ENCODE measurements around the gene FOXK2.
"Not testable (repeated sequence)": the region's sequence is repeated elsewhere in the genome, so short reads cannot be mapped to it uniquely, and the experiment has no call there.

FOXK2 gene

GRCh38 chr17:82534401-82534812 is 14.9 kb downstream of the FOXK2 start:
- DNase-seq, result no peak

- DNase-seq, result peak; percentile 37
Measured at GRCh38 chr17:82536512-82537201, 17.1 kb downstream of the FOXK2 start.

- DNase-seq, result not testable (repeated sequence)
Measured at GRCh38 chr17:82537228-82537627, 17.7 kb downstream of the FOXK2 start.

DNA sequence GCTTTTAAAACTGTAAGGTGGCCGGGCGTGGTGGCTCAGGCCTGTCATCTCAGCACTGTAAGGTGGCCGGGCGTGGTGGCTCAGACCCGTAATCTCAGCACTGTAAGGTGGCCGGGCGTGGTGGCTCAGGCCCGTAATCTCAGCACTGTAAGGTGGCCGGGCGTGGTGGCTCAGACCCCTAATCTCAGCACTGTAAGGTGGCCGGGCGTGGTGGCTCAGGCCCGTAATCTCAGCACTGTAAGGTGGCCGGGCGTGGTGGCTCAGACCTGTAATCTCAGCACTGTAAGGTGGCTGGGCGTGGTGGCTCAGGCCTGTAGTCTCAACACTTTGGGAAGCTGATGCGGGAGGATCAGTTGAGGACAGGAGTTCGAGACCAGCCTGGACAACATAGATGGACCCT is 19.5 kb downstream of the FOXK2 start:
- DNase-seq, result not testable (repeated sequence)

DNA sequence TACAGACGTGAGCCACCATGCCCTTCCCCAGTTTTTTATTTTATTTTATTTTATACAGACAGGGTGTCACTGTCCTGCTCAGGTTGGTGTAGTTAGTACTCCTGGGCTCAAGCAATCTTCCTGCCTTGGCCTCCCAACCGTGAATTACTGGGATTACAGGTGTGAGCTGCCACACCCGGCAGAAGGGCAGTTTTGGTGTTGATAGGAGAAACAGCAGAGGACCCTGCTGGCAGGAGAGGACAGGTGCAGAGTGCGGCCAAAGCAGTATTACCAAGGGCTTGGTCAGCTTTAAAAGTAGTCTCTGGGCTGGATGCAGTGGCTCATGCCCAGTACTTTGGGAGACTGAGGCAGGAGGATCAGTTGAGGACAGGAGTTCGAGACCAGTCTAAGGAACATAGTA is 22.9 kb downstream of the FOXK2 start:
- DNase-seq, result no peak

DNA sequence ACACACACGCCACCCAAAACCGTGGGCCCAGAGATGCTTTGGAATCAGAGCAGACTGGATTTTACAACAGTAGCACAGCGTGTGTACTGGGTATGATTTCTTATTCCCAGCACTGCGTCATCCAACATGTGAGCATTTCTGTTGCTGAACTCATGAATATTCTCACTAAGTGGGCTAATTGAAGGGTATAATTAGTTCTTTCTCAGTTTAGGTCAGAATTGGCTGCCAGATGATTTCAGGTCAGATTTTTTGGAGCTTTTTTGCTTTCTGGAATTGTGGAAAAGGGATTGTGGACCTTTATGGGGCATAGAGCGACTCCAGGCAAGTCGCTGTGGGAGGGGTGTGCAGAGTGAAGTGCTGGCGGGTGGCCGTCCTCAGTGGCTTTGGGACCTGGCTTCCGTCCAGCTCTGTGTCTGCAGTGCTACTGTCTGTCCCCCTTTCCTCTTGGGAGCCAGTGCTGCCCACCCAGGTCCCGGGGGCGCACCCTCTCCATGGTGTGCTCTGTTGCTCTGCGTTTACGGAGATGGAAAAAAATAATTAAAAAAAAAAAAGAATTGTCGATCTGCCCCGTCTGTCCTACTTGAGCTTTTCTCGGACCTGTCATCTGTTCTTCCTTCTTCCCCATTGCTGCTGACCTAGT is 25.0 kb downstream of the FOXK2 start:
- DNase-seq, result no peak

DNA sequence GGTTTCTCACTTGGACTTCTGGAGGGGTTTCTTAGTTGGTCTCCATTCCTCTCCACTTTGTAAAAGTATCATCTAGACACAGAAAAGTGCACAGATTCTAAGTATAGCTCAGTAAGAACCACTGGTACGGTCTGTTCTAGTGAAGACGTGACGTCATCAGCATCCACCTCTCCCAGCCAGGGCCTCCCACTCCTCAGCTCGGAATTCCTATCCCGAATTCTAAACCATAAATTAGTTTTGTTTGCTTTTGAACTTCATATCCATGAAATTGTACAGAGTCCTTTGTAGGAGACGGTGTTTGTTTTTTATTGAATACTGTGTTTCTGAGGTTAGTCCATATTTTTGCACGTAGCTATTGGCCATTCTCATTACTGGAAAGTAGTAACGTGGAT is 25.5 kb downstream of the FOXK2 start:
- DNase-seq, result no peak

DNA sequence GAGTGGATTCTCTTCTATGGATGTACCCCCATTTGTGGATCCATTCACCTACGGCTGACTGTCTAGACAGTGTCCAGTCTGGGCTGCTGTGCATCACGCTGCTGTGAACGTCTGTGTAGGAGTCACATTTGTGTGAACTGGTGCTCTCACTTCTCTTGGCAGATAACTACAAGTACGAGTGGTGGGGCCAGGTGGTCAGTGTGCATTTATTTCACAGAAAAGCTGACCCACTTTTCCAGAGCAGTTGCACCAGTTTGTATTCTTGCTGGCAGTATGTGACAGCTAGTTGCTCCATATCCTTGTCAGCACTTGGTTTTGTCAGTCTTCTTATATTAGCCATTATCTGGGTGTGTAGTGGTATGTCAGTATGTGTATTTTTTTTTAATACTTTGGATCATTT is 28.4 kb downstream of the FOXK2 start:
- no peak for DNase-seq

DNA sequence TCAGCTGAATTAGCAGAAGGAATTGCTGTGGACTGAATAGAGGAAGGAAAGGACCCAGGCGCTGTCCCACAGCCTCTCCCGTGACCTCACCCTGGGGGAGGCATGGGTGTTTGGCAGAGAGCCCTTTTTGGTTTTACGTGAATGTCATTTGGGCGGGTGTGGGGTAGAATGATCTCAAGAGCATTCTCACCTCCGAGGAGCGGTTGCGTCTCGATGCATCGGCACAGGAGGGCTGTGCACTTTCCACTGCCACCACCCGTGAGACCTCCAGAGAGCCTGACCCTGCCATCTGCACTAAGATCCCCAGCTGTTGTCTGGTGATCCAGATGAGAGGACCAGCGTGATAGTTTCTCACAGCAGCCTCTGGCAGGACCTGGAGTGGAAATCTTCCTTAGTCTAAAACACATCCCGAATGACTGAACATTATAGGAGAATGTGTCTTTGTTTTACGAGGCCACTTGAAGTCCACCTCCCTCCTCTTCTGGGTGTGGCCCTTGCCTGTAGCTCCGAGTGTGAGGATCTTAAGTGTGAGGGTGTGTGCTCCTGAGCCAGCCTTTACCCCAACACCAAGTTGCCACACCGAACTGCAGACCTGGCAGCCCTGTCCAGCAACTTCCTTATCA is 29.3 kb downstream of the FOXK2 start:
- DNase-seq, result no peak

DNA sequence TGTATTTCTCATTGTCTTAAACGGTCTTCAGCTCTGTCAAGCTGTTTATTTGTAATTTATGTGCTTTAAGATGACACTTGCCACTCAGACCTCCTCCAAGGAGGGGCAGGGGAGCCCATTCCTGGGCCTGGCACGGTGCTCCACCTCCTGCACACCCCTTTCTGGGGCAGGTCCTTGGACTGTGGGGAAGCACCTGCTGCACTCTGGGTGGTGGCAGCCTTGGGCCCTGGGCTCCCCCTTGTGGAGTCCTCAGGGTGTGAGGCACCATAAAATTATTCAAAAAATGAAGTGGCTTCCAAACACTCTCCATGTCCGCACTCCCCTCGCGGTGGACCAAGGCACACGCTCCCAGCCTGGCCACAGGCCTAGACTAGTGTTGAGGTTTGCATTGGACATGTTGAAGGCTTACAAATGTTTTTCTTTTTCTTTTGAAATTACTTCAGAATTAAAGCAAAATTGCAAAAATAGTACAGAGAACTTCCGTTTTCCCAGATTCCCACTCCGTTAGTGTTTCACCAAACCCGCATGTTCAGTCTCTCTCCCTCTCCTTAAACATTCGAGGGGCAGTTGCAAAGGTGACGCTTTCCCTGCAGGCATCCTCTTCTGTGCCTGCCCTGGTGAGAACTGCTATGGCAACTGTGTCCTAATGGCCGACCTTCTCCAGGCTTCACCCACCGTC is 32.4 kb downstream of the FOXK2 start:
- peak; percentile 55 for DNase-seq

DNA sequence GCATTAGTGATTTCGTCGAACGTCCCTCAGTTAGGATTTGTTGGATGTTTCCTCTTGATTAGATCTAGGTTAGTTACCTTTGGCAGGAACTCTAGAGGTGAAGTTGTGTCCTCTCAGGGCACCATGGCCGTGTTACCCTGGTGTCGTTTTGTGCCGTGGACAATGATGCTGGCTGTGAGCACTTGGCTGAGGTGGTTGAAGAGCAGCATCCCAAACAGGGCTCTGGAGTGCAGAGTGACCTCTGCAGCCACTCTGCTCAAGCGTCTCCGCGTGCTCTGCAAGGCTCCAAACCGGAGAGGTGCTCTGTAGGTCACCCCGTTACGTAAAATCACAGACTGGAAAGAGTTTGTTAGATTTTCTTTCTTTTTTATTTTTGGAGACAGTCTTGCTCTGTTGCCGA is 33.0 kb downstream of the FOXK2 start:
- no peak for DNase-seq

DNA sequence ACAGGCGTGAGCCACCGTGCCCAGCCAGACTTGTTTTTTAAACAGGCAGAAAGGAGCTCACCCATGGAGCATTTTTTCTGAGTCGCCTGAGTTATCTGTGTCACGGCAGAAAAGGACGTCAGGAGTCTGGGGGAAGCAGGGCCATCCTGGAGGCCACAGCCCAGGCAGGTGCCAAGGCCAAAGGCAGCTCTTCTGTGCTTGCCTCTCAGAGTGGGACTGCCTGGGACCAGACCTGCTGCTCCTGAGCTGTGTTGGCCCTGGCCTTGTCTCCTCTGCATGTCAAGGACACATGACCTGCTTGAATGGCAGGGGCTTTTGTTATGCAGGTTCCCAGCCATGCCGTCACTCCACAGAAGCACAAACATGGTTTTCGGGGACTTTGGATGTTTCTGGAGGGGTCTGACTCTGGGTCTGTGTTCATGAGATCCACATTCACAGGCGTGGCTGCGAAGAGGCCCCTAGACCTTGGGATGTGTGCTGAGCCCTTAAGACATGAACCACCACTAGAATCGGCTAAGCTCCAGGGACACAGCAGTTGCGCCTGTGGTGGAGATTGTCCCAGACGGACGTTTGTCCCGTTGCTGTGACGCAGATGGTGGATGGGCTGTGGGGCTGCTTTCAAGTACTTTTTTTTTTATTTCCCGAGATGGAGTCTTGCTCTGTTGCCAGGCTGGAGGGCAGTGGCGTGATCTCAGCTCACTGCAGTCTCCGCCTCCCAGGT is 33.8 kb downstream of the FOXK2 start:
- DNase-seq, result no peak

GRCh38 chr17:82557510-82557909 is 38.0 kb downstream of the FOXK2 start:
- DNase-seq, result not testable (repeated sequence)

GRCh38 chr17:82559566-82560251 is 40.2 kb downstream of the FOXK2 start:
- no peak for DNase-seq

- DNase-seq, result no peak
Measured at GRCh38 chr17:82560252-82560642, 40.7 kb downstream of the FOXK2 start.

- DNase-seq, result no peak
Measured at GRCh38 chr17:82560802-82561428, 41.4 kb downstream of the FOXK2 start.

DNA sequence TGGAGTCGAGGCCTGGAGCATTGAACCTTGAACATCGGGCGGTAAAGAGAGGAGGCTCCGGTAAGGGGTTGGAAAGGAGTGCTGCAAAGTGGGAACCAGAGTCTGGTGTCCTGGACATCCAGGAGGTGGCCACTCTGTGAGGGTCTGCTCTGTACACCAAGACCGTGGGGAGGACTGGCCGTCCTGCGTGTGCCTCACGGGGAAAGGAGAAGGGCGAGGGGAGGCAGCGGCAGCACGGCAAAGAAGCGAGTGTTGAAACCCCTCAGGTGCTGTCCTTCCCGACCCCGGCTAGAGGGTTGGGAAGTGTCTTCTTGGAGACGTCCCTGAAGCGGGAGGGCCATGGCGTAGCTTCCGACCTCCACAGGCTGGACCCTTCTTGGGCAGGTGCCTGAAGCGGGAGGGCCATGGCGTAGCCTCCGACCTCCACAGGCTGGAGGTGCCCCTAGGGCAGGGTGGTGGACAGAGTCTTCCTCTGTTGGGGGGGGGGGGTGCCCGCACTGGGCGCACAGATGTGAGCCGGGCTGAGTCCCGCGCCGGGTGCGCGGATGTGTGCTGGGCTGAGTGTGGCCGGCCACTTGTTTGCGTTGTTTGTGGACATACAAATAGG is 42.0 kb downstream of the FOXK2 start:
- no peak for DNase-seq

- DNase-seq, result not testable (repeated sequence)
Measured at GRCh38 chr17:82562718-82563220, 43.2 kb downstream of the FOXK2 start.

GRCh38 chr17:82563318-82563717 is 43.8 kb downstream of the FOXK2 start:
- no peak for DNase-seq

DNA sequence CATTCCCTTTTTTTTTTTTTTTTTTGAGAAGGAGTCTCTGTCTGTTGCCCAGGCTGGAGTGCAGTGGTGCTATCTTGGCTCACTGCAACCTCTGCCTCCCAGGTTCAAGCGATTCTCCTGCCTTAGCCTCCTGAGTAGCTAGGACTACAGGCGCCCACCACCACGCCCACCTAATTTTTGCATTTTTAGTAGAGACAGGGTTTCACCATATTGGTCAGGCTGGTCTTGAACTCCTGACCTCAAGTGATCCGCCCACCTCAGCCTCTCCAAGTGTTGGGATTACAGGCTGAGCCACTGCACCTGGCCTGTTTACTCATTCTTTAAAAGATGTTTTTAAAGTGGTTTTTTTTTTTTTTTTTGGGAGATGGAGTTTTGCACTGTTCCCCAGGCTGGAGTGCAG is 44.2 kb downstream of the FOXK2 start:
- DNase-seq, result not testable (repeated sequence)

DNA sequence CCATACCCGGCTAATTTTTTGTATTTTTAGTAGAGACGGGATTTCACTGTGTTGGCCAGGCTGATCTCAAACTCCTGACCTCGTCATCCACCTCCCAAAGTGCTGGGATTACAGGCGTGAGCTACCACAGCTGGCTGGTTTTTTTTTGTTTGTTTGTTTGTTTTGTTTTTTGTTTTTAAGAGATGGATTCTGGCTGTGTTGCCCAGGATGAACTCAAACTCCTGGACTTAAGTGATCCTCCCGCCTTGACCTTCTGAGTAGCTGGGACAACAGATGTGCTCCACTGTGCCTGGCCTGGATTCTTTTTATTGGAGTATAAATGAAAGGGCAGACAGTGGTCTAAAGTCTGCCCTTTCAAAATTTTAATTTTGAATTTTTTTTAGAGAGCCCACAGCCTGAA is 44.7 kb downstream of the FOXK2 start:
- DNase-seq, result no peak

All from T1000 (cell line).